DND-41 (cell line): ENCODE measurements around the gene DDB1.

Experiments
- ATAC-seq: fragments of 200-7000 bp; cut with Tn5 transposase; 3 replicates; pipeline ENCODE4 v1.9.1; 2021; ENCODE audit warnings: low read depth; ENCODE audit not compliant: insufficient read depth
- DNase-seq: peaks from one replicate; pipeline ENCODE4 v3.0.0-alpha.2; 2020
- H2AFZ ChIP-seq: 2 replicates; pipeline ENCODE4 v1.6.0; 2012; ENCODE audit warnings: low read depth, low read length
- H3K27ac ChIP-seq: 2 replicates; pipeline ENCODE4 v1.5.1; 2012; ENCODE audit warnings: low read length, inconsistent platforms
- H3K27me3 ChIP-seq: fragments of 200-600 bp; sonication (generic); 2 replicates; pipeline ENCODE4 v1.6.0; 2012; ENCODE audit warnings: low read length, mild to moderate bottlenecking, inconsistent platforms; ENCODE audit not compliant: insufficient read depth, poor library complexity
- H3K36me3 ChIP-seq: 2 replicates; pipeline ENCODE4 v1.5.1; 2012; ENCODE audit warnings: low read length, inconsistent platforms; ENCODE audit not compliant: insufficient read depth
- H3K4me1 ChIP-seq: 2 replicates; pipeline ENCODE4 v1.5.1; 2012; ENCODE audit warnings: mild to moderate bottlenecking, low read length; ENCODE audit not compliant: insufficient read depth
- H3K4me2 ChIP-seq: 2 replicates; pipeline ENCODE4 v1.6.0; 2012; ENCODE audit warnings: mild to moderate bottlenecking, moderate library complexity, low read length, inconsistent platforms; ENCODE audit not compliant: insufficient read depth
- H3K4me3 ChIP-seq, 2 experiments: fragments of 200-600 bp in 1 of 2; shearing (Covaris generic) in 1 of 2; 2 replicates each; pipeline ENCODE4 v1.5.1; 2012 to 2016; ENCODE audit warnings: inconsistent platforms in 2 of 2, low read length in 2 of 2, mild to moderate bottlenecking in 2 of 2, low read depth in 1 of 2, moderate library complexity in 1 of 2
- H3K79me2 ChIP-seq: 2 replicates; pipeline ENCODE4 v1.6.0; 2012; ENCODE audit warnings: low read length, inconsistent platforms; ENCODE audit not compliant: insufficient read depth
- H3K9ac ChIP-seq: 2 replicates; pipeline ENCODE4 v1.6.0; 2012; ENCODE audit warnings: low read depth, mild to moderate bottlenecking, inconsistent platforms, low read length, moderate library complexity
- H3K9me3 ChIP-seq: 2 replicates; pipeline ENCODE4 v1.5.1; 2012; ENCODE audit warnings: low read length, moderate library complexity, mild to moderate bottlenecking, inconsistent platforms; ENCODE audit not compliant: insufficient read depth, severe bottlenecking
- H4K20me1 ChIP-seq: 2 replicates; pipeline ENCODE4 v1.6.0; 2012; ENCODE audit warnings: low read length; ENCODE audit not compliant: insufficient read depth
- EZH2 ChIP-seq: IDR thresholded peaks from 3 replicates; pipeline ENCODE4 v1.6.1; 2012; ENCODE audit warnings: borderline replicate concordance, low read depth, mild to moderate bottlenecking, moderate library complexity, low read length, inconsistent platforms; ENCODE audit not compliant: severe bottlenecking
- TF ChIP-seq, protein P1 (sequence below): IDR thresholded peaks from 2 replicates; pipeline ENCODE4 v1.5.1; 2012; ENCODE audit warnings: borderline replicate concordance, low read length, moderate library complexity, mild to moderate bottlenecking; ENCODE audit not compliant: poor library complexity, severe bottlenecking; ENCODE audit errors: extremely low read depth

The DDB1 gene

DNA sequence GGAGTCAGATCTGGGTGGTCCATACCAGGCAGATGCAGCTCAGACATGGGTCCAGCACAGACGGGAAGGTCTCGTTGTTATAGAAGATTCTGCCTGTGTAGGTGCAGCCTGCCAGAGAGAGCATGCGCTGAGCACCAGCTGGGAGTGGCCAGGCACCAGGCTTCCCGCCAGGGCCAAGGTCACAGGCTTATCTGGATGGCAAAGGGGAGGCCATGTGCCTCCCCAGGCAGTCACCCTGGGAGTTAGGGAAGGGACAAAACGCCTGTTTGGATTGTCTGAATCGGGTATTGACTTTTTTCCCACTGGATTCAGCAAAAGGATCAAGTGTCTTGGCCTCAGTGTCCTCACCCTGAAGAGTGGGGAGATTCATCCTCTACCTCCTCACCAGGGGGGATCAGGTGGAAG, 65.5 kb downstream of the DDB1 start:
- TF ChIP-seq, protein P1, sequence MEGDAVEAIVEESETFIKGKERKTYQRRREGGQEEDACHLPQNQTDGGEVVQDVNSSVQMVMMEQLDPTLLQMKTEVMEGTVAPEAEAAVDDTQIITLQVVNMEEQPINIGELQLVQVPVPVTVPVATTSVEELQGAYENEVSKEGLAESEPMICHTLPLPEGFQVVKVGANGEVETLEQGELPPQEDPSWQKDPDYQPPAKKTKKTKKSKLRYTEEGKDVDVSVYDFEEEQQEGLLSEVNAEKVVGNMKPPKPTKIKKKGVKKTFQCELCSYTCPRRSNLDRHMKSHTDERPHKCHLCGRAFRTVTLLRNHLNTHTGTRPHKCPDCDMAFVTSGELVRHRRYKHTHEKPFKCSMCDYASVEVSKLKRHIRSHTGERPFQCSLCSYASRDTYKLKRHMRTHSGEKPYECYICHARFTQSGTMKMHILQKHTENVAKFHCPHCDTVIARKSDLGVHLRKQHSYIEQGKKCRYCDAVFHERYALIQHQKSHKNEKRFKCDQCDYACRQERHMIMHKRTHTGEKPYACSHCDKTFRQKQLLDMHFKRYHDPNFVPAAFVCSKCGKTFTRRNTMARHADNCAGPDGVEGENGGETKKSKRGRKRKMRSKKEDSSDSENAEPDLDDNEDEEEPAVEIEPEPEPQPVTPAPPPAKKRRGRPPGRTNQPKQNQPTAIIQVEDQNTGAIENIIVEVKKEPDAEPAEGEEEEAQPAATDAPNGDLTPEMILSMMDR = no peak
- no peak for TF ChIP-seq EZH2
- no peaks in the 10 kb centered on the region for H3K36me3 ChIP-seq
- H3K4me2 ChIP-seq = no peak overlapping the region
- H3K27ac ChIP-seq = no peak overlapping the region
- H2AFZ ChIP-seq = no peak overlapping the region
- peaks cover 2% of the 10 kb centered on the region; the same call in 1 of the 2 replicates for H4K20me1 ChIP-seq
- DNase-seq (no peak), ATAC-seq (no peak)
- no peaks in the 10 kb centered on the region for H3K9me3 ChIP-seq
- no peaks in the 10 kb centered on the region for H3K79me2 ChIP-seq
- no peaks in the 10 kb centered on the region for H3K27me3 ChIP-seq
- H3K4me3 ChIP-seq = no peak overlapping the region
- H3K9ac ChIP-seq = no peak overlapping the region
- no peaks in the 10 kb centered on the region for H3K4me1 ChIP-seq

- no peak for TF ChIP-seq EZH2
- TF ChIP-seq, protein P1 = no peak
- DNase-seq (no peak), ATAC-seq (no peak)
- Histone ChIP-seq H3K9ac (no peak overlapping the region), H3K27ac (no peak overlapping the region), H3K4me1 (no peaks in the 10 kb centered on the region), H3K27me3 (no peaks in the 10 kb centered on the region), H3K4me3 (no peak overlapping the region), H2AFZ (no peak overlapping the region), H4K20me1 (peaks cover under 1% of the 10 kb centered on the region; the same call in 1 of the 2 replicates), H3K4me2 (no peak overlapping the region), H3K79me2 (no peaks in the 10 kb centered on the region), H3K9me3 (no peaks in the 10 kb centered on the region), H3K36me3 (no peaks in the 10 kb centered on the region)
Observed at GRCh38 chr11:61266602-61267001, 66.3 kb downstream of the DDB1 start.

DNA sequence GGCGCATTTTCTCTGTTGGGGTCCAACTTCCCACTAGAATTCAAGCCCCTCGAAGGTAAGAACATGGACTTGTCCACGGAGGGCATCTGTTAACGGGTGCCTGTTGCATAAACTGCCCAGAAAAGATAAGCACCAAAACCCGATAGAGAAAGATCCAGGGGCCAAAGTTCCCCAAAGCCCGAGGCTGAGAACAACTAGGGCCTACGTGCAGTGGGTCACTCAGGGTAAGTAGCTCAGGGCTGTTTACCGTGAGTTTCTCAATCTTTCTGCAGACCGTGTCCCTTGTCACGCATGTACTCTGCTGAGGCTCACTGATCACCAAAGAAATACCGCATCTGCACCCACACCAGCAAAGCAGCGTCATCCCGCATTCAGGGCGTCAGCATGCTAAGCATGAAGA, 67.5 kb downstream of the DDB1 start:
- H3K9me3 ChIP-seq = no peaks in the 10 kb centered on the region
- no peak for DNase-seq
- TF ChIP-seq EZH2 = no peak
- TF ChIP-seq, protein P1 = no peak
- H3K36me3 ChIP-seq = no peaks in the 10 kb centered on the region
- no peak overlapping the region for H3K4me2 ChIP-seq
- no peak overlapping the region for H3K9ac ChIP-seq
- no peaks in the 10 kb centered on the region for H3K27me3 ChIP-seq
- no peaks in the 10 kb centered on the region for H3K4me1 ChIP-seq
- no peaks in the 10 kb centered on the region for H4K20me1 ChIP-seq
- no peak overlapping the region for H3K27ac ChIP-seq
- H3K4me3 ChIP-seq = no peak overlapping the region
- no peaks in the 10 kb centered on the region for H3K79me2 ChIP-seq
- no peak overlapping the region for H2AFZ ChIP-seq
- ATAC-seq = no peak

- Histone ChIP-seq H3K4me1 (no peaks in the 10 kb centered on the region), H3K4me2 (no peak overlapping the region), H3K36me3 (no peaks in the 10 kb centered on the region), H2AFZ (no peak overlapping the region), H3K4me3 (no peak overlapping the region), H3K27me3 (no peaks in the 10 kb centered on the region), H4K20me1 (no peaks in the 10 kb centered on the region), H3K9ac (no peak overlapping the region), H3K79me2 (no peaks in the 10 kb centered on the region), H3K27ac (no peak overlapping the region), H3K9me3 (no peaks in the 10 kb centered on the region)
- DNase-seq (no peak), ATAC-seq (no peak)
- no peak for TF ChIP-seq EZH2
- TF ChIP-seq, protein P1 = no peak
Observed at GRCh38 chr11:61264795-61265194, 68.1 kb downstream of the DDB1 start.
